HEK293 (cell line): Measurements from ENCODE around the gene WRAP53.

Experiments
- CTCF ChIA-PET: fragments of 350-600 bp; formaldehyde crosslinking; extraction: SDS; loops from one replicate; lab custom pipeline; 2021; ENCODE audit warnings: antibody characterized with exemption; lab: Yijun Ruan, JAX
- POLR2A ChIA-PET: fragments of 300-600 bp; formaldehyde crosslinking; extraction: SDS; loops from one replicate; lab custom pipeline; 2020; ENCODE audit warnings: antibody characterized with exemption, inconsistent platforms; lab: Yijun Ruan, JAX
- H3K27ac ChIP-seq: fragments of 200-500 bp; sonication (Bioruptor generic); 2 replicates; pipeline ENCODE4 v1.5.1; 2014; ENCODE audit warnings: low read depth, low read length, control low read depth, inconsistent platforms; ENCODE audit errors: extremely low read depth
- H3K36me3 ChIP-seq, 2 experiments: fragments of 200-500 bp in 1 of 2; sonication (Bioruptor generic) in 1 of 2; 1 replicate in 1 of 2; 2 replicates in 1 of 2; pipeline ENCODE4 v1.5.1; 2014 to 2017; ENCODE audit warnings: inconsistent platforms in 2 of 2, low read length in 2 of 2; ENCODE audit not compliant: control insufficient read depth in 2 of 2, insufficient read depth in 1 of 2
- H3K4me1 ChIP-seq: fragments of 200-500 bp; sonication (Bioruptor generic); 2 replicates; pipeline ENCODE4 v1.5.1; 2014; ENCODE audit warnings: mild to moderate bottlenecking, low read length, inconsistent platforms; ENCODE audit not compliant: control insufficient read depth, insufficient read depth
- H3K4me3 ChIP-seq: 2 replicates; pipeline ENCODE4 v1.5.1; 2011; ENCODE audit warnings: low read depth, mild to moderate bottlenecking, control low read depth, low read length, moderate library complexity
- H3K9me3 ChIP-seq: fragments of 200-500 bp; sonication (Bioruptor generic); 2 replicates; pipeline ENCODE4 v1.5.1; 2014; ENCODE audit warnings: low read depth, low read length, inconsistent platforms; ENCODE audit not compliant: control insufficient read depth, insufficient read depth
- BCL11B ChIP-seq: fragments of 450-650 bp; formaldehyde crosslinking; IDR thresholded peaks from 2 replicates; pipeline ENCODE4 v1.5.1; 2016; ENCODE audit warnings: low read depth, missing biosample characterization, missing genetic modification characterization
- CTCF ChIP-seq: fragments of 450-650 bp; formaldehyde crosslinking; IDR thresholded peaks from 2 replicates; pipeline ENCODE4 v1.5.1; 2016; ENCODE audit warnings: missing biosample characterization, missing genetic modification characterization
- GLI2 ChIP-seq: fragments of 450-650 bp; formaldehyde crosslinking; IDR thresholded peaks from 2 replicates; pipeline ENCODE4; 2017; ENCODE audit warnings: missing biosample characterization, missing genetic modification characterization, low read depth, borderline replicate concordance
- PRDM10 ChIP-seq: fragments of 450-650 bp; formaldehyde crosslinking; IDR thresholded peaks from 2 replicates; pipeline ENCODE4 v1.5.1; 2016; ENCODE audit warnings: missing biosample characterization, missing genetic modification characterization
- SALL2 ChIP-seq: fragments of 450-650 bp; formaldehyde crosslinking; IDR thresholded peaks from 2 replicates; pipeline ENCODE4 v1.5.0; 2017; ENCODE audit warnings: missing biosample characterization, mild to moderate bottlenecking, missing genetic modification characterization, borderline replicate concordance
- YY1 ChIP-seq: fragments of 450-650 bp; formaldehyde crosslinking; IDR thresholded peaks from 2 replicates; pipeline ENCODE4 v1.5.1; 2018; ENCODE audit warnings: missing biosample characterization, missing genetic modification characterization
- ZFHX2 ChIP-seq: fragments of 450-650 bp; formaldehyde crosslinking; conservative IDR thresholded peaks from 2 replicates; pipeline ENCODE4 v1.5.1; 2016; ENCODE audit warnings: missing biosample characterization, missing genetic modification characterization
- ZNF133 ChIP-seq: fragments of 450-650 bp; formaldehyde crosslinking; IDR thresholded peaks from 2 replicates; pipeline ENCODE4 v1.5.1; 2016; ENCODE audit warnings: missing biosample characterization, missing genetic modification characterization
- ZNF138 ChIP-seq: fragments of 450-650 bp; formaldehyde crosslinking; IDR thresholded peaks from 2 replicates; pipeline ENCODE4 v1.5.1; 2016; ENCODE audit warnings: missing biosample characterization, missing genetic modification characterization, borderline replicate concordance
- ZNF211 ChIP-seq: fragments of 450-650 bp; formaldehyde crosslinking; IDR thresholded peaks from 2 replicates; pipeline ENCODE4 v1.5.1; 2016; ENCODE audit warnings: low read depth, missing biosample characterization, missing genetic modification characterization
- ZNF221 ChIP-seq: fragments of 450-650 bp; formaldehyde crosslinking; IDR thresholded peaks from 2 replicates; pipeline ENCODE4 v1.5.1; 2017; ENCODE audit warnings: missing biosample characterization, missing genetic modification characterization, borderline replicate concordance
- ZNF223 ChIP-seq: fragments of 450-650 bp; formaldehyde crosslinking; IDR thresholded peaks from 2 replicates; pipeline ENCODE4 v1.5.1; 2016; ENCODE audit warnings: missing biosample characterization, missing genetic modification characterization
- ZNF394 ChIP-seq: fragments of 450-650 bp; formaldehyde crosslinking; IDR thresholded peaks from 2 replicates; pipeline ENCODE4 v1.5.1; 2016; ENCODE audit warnings: missing biosample characterization, missing genetic modification characterization, mild to moderate bottlenecking, moderate library complexity, borderline replicate concordance
- ZNF600 ChIP-seq: fragments of 450-650 bp; formaldehyde crosslinking; IDR thresholded peaks from 2 replicates; pipeline ENCODE4 v1.5.1; 2016; ENCODE audit warnings: missing biosample characterization, missing genetic modification characterization
- ZNF670 ChIP-seq: fragments of 450-650 bp; formaldehyde crosslinking; IDR thresholded peaks from 2 replicates; pipeline ENCODE4 v1.5.1; 2016; ENCODE audit warnings: missing biosample characterization, missing genetic modification characterization, low read depth
- ZNF768 ChIP-seq: fragments of 450-650 bp; formaldehyde crosslinking; IDR thresholded peaks from 2 replicates; pipeline ENCODE4 v1.5.1; 2018; ENCODE audit warnings: missing biosample characterization, mild to moderate bottlenecking, missing genetic modification characterization
- TF ChIP-seq, protein P1 (sequence below): fragments of 450-650 bp; formaldehyde crosslinking; optimal IDR thresholded peaks from 2 replicates; pipeline ENCODE3; 2016; ENCODE audit warnings: missing biosample characterization, mild to moderate bottlenecking, missing genetic modification characterization
- TF ChIP-seq, protein P2 (sequence below): fragments of 450-650 bp; formaldehyde crosslinking; IDR thresholded peaks from 2 replicates; pipeline ENCODE4 v1.5.1; 2016; ENCODE audit warnings: missing biosample characterization, missing genetic modification characterization
- TF ChIP-seq, protein P3 (sequence below): fragments of 450-650 bp; formaldehyde crosslinking; IDR thresholded peaks from 2 replicates; pipeline ENCODE4 v1.5.1; 2016; ENCODE audit warnings: missing biosample characterization, missing genetic modification characterization

WRAP53 gene

GRCh38 chr17:7711051-7711755 is 22.9 kb downstream of the WRAP53 start:
- Histone ChIP-seq H3K4me3 (no peak overlapping the region), H3K4me1 (peaks cover 3% of the 10 kb centered on the region), H3K9me3 (no peaks in the 10 kb centered on the region), H3K27ac (no peak overlapping the region), H3K36me3 (no peaks in the 10 kb centered on the region)
- POLR2A ChIA-PET = no interaction called here
- CTCF ChIA-PET = interaction anchor here (0.6 to 1.9 kb wide), 4 partner anchors 10 to 339 kb away, joined by 3 to 10 read pairs (median 6); partner anchors contain the start of genes TP53 and WRAP53
- no peak for TF ChIP-seq ZNF138
- peak; percentile 70 for TF ChIP-seq ZNF600
- TF ChIP-seq, protein P1, sequence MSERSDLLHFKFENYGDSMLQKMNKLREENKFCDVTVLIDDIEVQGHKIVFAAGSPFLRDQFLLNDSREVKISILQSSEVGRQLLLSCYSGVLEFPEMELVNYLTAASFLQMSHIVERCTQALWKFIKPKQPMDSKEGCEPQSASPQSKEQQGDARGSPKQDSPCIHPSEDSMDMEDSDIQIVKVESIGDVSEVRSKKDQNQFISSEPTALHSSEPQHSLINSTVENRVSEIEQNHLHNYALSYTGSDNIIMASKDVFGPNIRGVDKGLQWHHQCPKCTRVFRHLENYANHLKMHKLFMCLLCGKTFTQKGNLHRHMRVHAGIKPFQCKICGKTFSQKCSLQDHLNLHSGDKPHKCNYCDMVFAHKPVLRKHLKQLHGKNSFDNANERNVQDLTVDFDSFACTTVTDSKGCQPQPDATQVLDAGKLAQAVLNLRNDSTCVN (tag by site-specific recombination) = no peak
- TF ChIP-seq ZNF133 (tag by site-specific recombination) = no peak
- 0 out of 2 replicates have a peak, but pooled peaks have one; percentile 23 for TF ChIP-seq PRDM10
- TF ChIP-seq ZNF394 (tag by site-specific recombination) = no peak
- TF ChIP-seq CTCF (tag by site-specific recombination) = peak; percentile 37; the same call in 1 of the 2 replicates

GRCh38 chr17:7712111-7712771 is 24.0 kb downstream of the WRAP53 start:
- CTCF ChIA-PET = interaction anchor here (0.7 to 2.2 kb wide), 4 partner anchors 10 to 26 kb away, joined by 3 to 15 read pairs (median 6); partner anchors contain the start of gene TP53
- no peak overlapping the region for H3K4me3 ChIP-seq
- no peak overlapping the region for H3K27ac ChIP-seq
- peaks cover 6% of the 10 kb centered on the region for H3K4me1 ChIP-seq
- POLR2A ChIA-PET = interaction anchor here (2.5 to 3.4 kb wide), 2 partner anchors 7 to 25 kb away, joined by 13 to 14 read pairs; partner anchors contain the start of genes EFNB3, TP53 and WRAP53
- H3K36me3 ChIP-seq = no peaks in the 10 kb centered on the region
- H3K9me3 ChIP-seq = no peaks in the 10 kb centered on the region
- TF ChIP-seq ZFHX2 = no peak
- no peak for TF ChIP-seq ZNF221 (tag by site-specific recombination)
- TF ChIP-seq ZNF223 (tag by site-specific recombination) = no peak
- TF ChIP-seq, protein P2, sequence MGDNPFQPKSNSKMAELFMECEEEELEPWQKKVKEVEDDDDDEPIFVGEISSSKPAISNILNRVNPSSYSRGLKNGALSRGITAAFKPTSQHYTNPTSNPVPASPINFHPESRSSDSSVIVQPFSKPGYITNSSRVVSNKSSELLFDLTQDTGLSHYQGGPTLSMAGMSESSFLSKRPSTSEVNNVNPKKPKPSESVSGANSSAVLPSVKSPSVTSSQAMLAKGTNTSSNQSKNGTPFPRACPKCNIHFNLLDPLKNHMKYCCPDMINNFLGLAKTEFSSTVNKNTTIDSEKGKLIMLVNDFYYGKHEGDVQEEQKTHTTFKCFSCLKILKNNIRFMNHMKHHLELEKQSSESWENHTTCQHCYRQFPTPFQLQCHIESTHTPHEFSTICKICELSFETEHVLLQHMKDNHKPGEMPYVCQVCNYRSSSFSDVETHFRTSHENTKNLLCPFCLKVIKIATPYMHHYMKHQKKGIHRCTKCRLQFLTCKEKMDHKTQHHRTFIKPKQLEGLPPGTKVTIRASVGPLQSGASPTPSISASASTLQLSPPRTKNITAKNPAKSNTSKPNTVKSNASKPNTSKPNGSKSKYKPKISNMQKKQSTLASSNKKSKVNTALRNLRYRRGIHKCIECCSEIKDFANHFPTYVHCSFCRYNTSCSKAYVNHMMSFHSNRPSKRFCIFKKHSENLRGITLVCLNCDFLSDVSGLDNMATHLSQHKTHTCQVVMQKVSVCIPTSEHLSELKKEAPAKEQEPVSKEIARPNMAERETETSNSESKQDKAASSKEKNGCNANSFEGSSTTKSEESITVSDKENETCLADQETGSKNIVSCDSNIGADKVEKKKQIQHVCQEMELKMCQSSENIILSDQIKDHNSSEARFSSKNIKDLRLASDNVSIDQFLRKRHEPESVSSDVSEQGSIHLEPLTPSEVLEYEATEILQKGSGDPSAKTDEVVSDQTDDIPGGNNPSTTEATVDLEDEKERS (tag by site-specific recombination) = no peak
- TF ChIP-seq, protein P3, sequence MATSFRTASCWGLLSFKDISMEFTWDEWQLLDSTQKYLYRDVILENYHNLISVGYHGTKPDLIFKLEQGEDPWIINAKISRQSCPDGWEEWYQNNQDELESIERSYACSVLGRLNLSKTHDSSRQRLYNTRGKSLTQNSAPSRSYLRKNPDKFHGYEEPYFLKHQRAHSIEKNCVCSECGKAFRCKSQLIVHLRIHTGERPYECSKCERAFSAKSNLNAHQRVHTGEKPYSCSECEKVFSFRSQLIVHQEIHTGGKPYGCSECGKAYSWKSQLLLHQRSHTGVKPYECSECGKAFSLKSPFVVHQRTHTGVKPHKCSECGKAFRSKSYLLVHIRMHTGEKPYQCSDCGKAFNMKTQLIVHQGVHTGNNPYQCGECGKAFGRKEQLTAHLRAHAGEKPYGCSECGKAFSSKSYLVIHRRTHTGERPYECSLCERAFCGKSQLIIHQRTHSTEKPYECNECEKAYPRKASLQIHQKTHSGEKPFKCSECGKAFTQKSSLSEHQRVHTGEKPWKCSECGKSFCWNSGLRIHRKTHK (tag by site-specific recombination) = no peak
- no peak for TF ChIP-seq ZNF211 (tag by site-specific recombination)
- peak; percentile 93; the same call in 1 of the 2 replicates for TF ChIP-seq ZNF768 (tag by site-specific recombination)
- no peak for TF ChIP-seq ZNF670 (tag by site-specific recombination)
- TF ChIP-seq SALL2 (tag by site-specific recombination) = no peak
- TF ChIP-seq YY1 (tag by site-specific recombination) = no peak
- no peak for TF ChIP-seq GLI2 (tag by site-specific recombination)
- no peak for TF ChIP-seq BCL11B (tag by site-specific recombination)
